ENCODE results near the gene XPC.
A peak's percentile ranks its signal among the peaks of the same experiment; 100 is the strongest.
"Not testable (repeated sequence)": the region's sequence is repeated elsewhere in the genome, so short reads cannot be mapped to it uniquely, and the experiment has no call there.

Gene XPC

GRCh38 chr3:14178247-14179113 lies at the start of gene XPC, which contains the start of gene LSM3:
XPC (minus strand) TSS chr3:14178601; CDS start chr3:14178568, 33 bp downstream.
LSM3 (plus strand) TSS chr3:14178817; CDS start chr3:14178861, 44 bp downstream.
- Histone ChIP-seq H3K4me3 (ENCODE audit: low read depth in 1 of 2, low read length in 1 of 2) (peak within 1 kb of the TSS; percentile 69 to 81), H3K4me1 (ENCODE audit: control insufficient read depth in 1 of 2, insufficient read depth in 1 of 2, low read depth in 1 of 2, low read length in 1 of 2) (peaks cover 16 to 18% of the 10 kb centered on the region in 2 experiments), H3K9me3 (no peaks in the 10 kb centered on the region), H3K27ac (peak within 1 kb of the TSS; percentile 91), H3K27me3 (no peaks in the 10 kb centered on the region), H3K36me3 (peaks cover 18% of the 10 kb centered on the region)
- peak; percentile 41 for TF ChIP-seq CTCF (IDR thresholded peaks at IDR 0.05)

- H3K27me3 ChIP-seq = no peaks in the 10 kb centered on the region
- no peak overlapping the region for H3K27ac ChIP-seq
- H3K9me3 ChIP-seq = no peaks in the 10 kb centered on the region
- H3K36me3 ChIP-seq = no peaks in the 10 kb centered on the region
- H3K4me3 ChIP-seq (ENCODE audit: low read depth in 1 of 2, low read length in 1 of 2) = no peak overlapping the region
- no peak for TF ChIP-seq CTCF (IDR thresholded peaks at IDR 0.05)
- peaks cover 38 to 60% of the 10 kb centered on the region in 2 experiments for H3K4me1 ChIP-seq (ENCODE audit: control insufficient read depth in 1 of 2, insufficient read depth in 1 of 2, low read depth in 1 of 2, low read length in 1 of 2)
Measured at GRCh38 chr3:14227856-14228255, 49.5 kb upstream of the XPC start.

DNA sequence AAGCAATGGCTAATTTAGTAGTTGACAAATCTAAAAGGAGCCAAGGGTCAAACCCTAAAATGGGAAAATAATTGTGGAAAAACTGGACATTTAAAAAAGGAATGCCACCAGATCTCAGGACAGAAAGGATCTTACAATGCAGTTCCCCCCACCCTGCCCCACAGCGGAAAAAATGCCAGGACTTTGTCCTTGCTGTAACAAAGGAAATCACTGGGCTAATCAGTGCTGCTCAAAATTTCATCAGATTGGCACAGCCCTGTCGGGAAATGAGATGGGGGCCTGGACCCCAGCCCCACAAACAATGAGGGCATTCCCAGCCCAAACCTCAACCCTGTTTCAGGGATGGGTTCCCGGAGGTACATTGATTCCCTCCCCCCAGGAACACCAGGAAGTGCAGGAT lies 48.0 kb upstream of the XPC start:
- not testable (repeated sequence) for H3K36me3 ChIP-seq; H3K27me3 ChIP-seq; H3K4me3 ChIP-seq (ENCODE audit: low read depth in 1 of 2, low read length in 1 of 2); H3K27ac ChIP-seq; H3K9me3 ChIP-seq
- H3K4me1 ChIP-seq (ENCODE audit: control insufficient read depth in 1 of 2, insufficient read depth in 1 of 2, low read depth in 1 of 2, low read length in 1 of 2) = peaks cover 28 to 45% of the 10 kb centered on the region in 2 experiments

DNA sequence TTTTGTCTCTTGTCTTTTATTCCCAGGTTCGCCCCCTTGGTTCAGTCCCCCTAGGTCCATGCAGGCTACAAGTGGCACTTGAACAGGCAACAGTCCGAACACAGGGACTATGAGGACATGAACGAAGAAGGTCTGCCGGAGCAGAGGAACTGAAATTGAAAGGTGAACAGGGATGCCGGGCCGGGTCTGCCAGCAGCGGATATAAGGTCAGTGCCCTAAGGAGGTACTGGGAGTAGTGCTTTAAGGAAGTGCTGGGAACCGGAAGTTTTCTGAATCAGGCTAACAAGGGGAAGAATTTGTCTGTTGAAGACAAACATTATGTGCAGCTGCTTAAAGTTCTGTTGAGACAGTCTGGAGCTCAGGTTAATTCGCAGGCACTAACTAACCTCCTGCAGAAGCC lies 47.0 kb upstream of the XPC start:
- Histone ChIP-seq H3K27me3 (no peaks in the 10 kb centered on the region), H3K36me3 (no peaks in the 10 kb centered on the region), H3K9me3 (no peaks in the 10 kb centered on the region), H3K4me3 (ENCODE audit: low read depth in 1 of 2, low read length in 1 of 2) (no peak overlapping the region), H3K4me1 (ENCODE audit: control insufficient read depth in 1 of 2, insufficient read depth in 1 of 2, low read depth in 1 of 2, low read length in 1 of 2) (peaks cover 18 to 36% of the 10 kb centered on the region in 2 experiments), H3K27ac (peak overlapping the region; percentile 26)
- TF ChIP-seq CTCF (IDR thresholded peaks at IDR 0.05) = no peak

- TF ChIP-seq CTCF (IDR thresholded peaks at IDR 0.05) = no peak
- no peak overlapping the region for H3K27ac ChIP-seq
- no peak overlapping the region for H3K4me3 ChIP-seq (ENCODE audit: low read depth in 1 of 2, low read length in 1 of 2)
- peaks cover 14 to 31% of the 10 kb centered on the region in 2 experiments for H3K4me1 ChIP-seq (ENCODE audit: control insufficient read depth in 1 of 2, insufficient read depth in 1 of 2, low read depth in 1 of 2, low read length in 1 of 2)
- H3K9me3 ChIP-seq = no peaks in the 10 kb centered on the region
- no peaks in the 10 kb centered on the region for H3K36me3 ChIP-seq
- no peaks in the 10 kb centered on the region for H3K27me3 ChIP-seq
Measured at GRCh38 chr3:14224895-14225294, 46.5 kb upstream of the XPC start.

DNA sequence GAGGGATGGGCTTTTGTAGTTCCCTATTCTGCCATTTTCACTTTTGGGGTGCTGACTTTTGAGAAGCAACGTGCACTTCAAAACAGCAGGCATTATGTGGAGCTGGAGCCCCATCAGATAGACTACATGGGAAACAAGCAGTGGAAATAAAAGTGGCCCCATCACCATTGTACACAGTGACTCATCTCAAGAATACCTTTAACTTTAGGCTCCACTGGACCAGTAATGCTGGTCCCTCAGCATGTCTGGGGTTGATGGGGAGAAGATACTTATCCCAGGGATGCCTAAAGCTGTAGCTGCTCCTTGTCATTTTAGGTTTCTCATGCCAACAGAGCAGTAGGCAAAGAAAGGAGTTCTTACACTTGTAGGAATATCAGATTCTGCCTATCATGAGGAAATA lies 45.2 kb upstream of the XPC start:
- H3K27me3 ChIP-seq = no peaks in the 10 kb centered on the region
- TF ChIP-seq CTCF (IDR thresholded peaks at IDR 0.05) = no peak
- H3K36me3 ChIP-seq = no peaks in the 10 kb centered on the region
- peaks cover 3 to 18% of the 10 kb centered on the region in 2 experiments for H3K4me1 ChIP-seq (ENCODE audit: control insufficient read depth in 1 of 2, insufficient read depth in 1 of 2, low read depth in 1 of 2, low read length in 1 of 2)
- H3K9me3 ChIP-seq = no peaks in the 10 kb centered on the region
- no peak overlapping the region for H3K27ac ChIP-seq
- H3K4me3 ChIP-seq (ENCODE audit: low read depth in 1 of 2, low read length in 1 of 2) = no peak overlapping the region

All from neutrophil (primary cell).